ENCODE measurements around the gene ADAMTSL3.
"Not testable (repeated sequence)": the region's sequence is repeated elsewhere in the genome, so short reads cannot be mapped to it uniquely, and the experiment has no call there.

Gene ADAMTSL3

GRCh38 chr15:83700082-83700481 is 46.2 kb downstream of the ADAMTSL3 start:
- no peak for DNase-seq

- DNase-seq, result not testable (repeated sequence)
Measured at GRCh38 chr15:83702314-83702713, 48.4 kb downstream of the ADAMTSL3 start.

GRCh38 chr15:83708328-83708727 is 54.4 kb downstream of the ADAMTSL3 start:
- DNase-seq, result no peak

- DNase-seq, result no peak
Measured at GRCh38 chr15:83709241-83709640, 55.3 kb downstream of the ADAMTSL3 start.

- no peak for DNase-seq
Measured at GRCh38 chr15:83709811-83710210, 55.9 kb downstream of the ADAMTSL3 start.

GRCh38 chr15:83710452-83710851 is 56.5 kb downstream of the ADAMTSL3 start:
- DNase-seq, result no peak

GRCh38 chr15:83711236-83711635 is 57.3 kb downstream of the ADAMTSL3 start:
- DNase-seq, result no peak

GRCh38 chr15:83713242-83713641 is 59.3 kb downstream of the ADAMTSL3 start:
- no peak for DNase-seq

- no peak for DNase-seq
Measured at GRCh38 chr15:83714939-83715628, 61.2 kb downstream of the ADAMTSL3 start.

GRCh38 chr15:83716605-83717004 is 62.7 kb downstream of the ADAMTSL3 start:
- DNase-seq, result no peak

GRCh38 chr15:83717010-83717409 is 63.1 kb downstream of the ADAMTSL3 start:
- no peak for DNase-seq

- DNase-seq, result no peak
Measured at GRCh38 chr15:83720468-83720867, 66.5 kb downstream of the ADAMTSL3 start.

GRCh38 chr15:83721031-83721430 is 67.1 kb downstream of the ADAMTSL3 start:
- no peak for DNase-seq

- DNase-seq, result no peak
Measured at GRCh38 chr15:83721981-83722380, 68.1 kb downstream of the ADAMTSL3 start.

GRCh38 chr15:83723216-83723615 is 69.3 kb downstream of the ADAMTSL3 start:
- DNase-seq, result no peak

- no peak for DNase-seq
Measured at GRCh38 chr15:83732196-83732595, 78.3 kb downstream of the ADAMTSL3 start.

- DNase-seq, result no peak
Measured at GRCh38 chr15:83732770-83733169, 78.8 kb downstream of the ADAMTSL3 start.

GRCh38 chr15:83733206-83733605 is 79.3 kb downstream of the ADAMTSL3 start:
- DNase-seq, result no peak

- no peak for DNase-seq
Measured at GRCh38 chr15:83733691-83734090, 79.8 kb downstream of the ADAMTSL3 start.

- DNase-seq, result no peak
Measured at GRCh38 chr15:83734487-83734886, 80.6 kb downstream of the ADAMTSL3 start.

- DNase-seq, result no peak
Measured at GRCh38 chr15:83739629-83740028, 85.7 kb downstream of the ADAMTSL3 start.

GRCh38 chr15:83745771-83746170 is 91.8 kb downstream of the ADAMTSL3 start:
- no peak for DNase-seq

- no peak for DNase-seq
Measured at GRCh38 chr15:83746231-83746630, 92.3 kb downstream of the ADAMTSL3 start.

GRCh38 chr15:83747050-83747717 is 93.3 kb downstream of the ADAMTSL3 start:
- no peak for DNase-seq

- DNase-seq, result no peak
Measured at GRCh38 chr15:83747718-83748110, 93.8 kb downstream of the ADAMTSL3 start.
